Subcutaneous preadipocyte (primary cell): ENCODE data around the gene RNF115. TPM values are rescaled to one million over a fixed set of nuclear protein-coding genes. Genes with fewer than 3 reads are reported as not detected.

Experiments used
- small RNA-seq: library from RNA; depleted of rRNA; stranded (forward); fragments of <200 nt; gene quantifications from one replicate; pipeline ENCODE3, GENCODE V24; 2012
- total RNA-seq: library from RNA; depleted of rRNA; stranded (reverse); fragments of >200 nt; gene quantifications from 2 replicates; pipeline ENCODE4 v1.2.3, GENCODE V29; 2012

The RNF115 gene
- 13.6 and 19.7 TPM in 2 replicates for total RNA-seq

GRCh38 chr1:145823565-145824498 is at the start of gene RNF115, which contains the start of gene POLR3C:
Gene RNF115 (minus strand): TSS chr1:145824095. CDS start chr1:145823873, 222 bp downstream.
Gene POLR3C (plus strand): TSS chr1:145824200. CDS start chr1:145825777, 1,577 bp downstream.

DNA sequence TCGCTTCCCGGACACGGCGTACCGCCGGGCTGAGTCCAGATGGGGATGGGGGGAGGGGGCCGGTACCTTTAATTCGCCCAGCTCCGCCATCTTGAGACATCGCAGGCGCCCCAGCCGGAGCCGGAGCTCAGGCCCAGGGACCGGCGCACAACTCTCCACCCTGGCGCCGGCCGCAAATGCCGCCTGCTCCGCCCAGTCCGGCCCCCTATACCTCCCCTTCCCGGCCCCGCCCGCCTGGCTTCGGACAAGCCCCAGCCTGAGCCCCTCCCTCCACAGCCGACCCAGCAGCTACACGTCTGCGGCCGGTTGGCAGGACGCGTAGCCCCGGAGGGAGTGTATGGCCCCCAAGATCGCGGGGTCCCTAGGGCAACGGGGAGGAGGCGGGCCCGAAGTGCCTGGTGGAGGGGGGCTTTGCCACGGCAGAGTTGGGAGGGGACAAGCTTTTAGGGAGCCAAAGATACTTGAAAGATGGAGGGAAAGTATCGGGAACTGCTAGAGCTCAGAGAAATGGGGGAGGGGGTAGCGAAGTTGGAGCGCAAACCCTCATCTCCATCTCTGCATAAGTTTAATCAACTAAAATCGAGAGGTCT is 35.1 kb upstream of the RNF115 start, which contains the start of gene PIAS3:
PIAS3 (minus strand) TSS at position 181 of the 590 bp plus-strand sequence; CDS start at position 90, 91 bp downstream.

DNA sequence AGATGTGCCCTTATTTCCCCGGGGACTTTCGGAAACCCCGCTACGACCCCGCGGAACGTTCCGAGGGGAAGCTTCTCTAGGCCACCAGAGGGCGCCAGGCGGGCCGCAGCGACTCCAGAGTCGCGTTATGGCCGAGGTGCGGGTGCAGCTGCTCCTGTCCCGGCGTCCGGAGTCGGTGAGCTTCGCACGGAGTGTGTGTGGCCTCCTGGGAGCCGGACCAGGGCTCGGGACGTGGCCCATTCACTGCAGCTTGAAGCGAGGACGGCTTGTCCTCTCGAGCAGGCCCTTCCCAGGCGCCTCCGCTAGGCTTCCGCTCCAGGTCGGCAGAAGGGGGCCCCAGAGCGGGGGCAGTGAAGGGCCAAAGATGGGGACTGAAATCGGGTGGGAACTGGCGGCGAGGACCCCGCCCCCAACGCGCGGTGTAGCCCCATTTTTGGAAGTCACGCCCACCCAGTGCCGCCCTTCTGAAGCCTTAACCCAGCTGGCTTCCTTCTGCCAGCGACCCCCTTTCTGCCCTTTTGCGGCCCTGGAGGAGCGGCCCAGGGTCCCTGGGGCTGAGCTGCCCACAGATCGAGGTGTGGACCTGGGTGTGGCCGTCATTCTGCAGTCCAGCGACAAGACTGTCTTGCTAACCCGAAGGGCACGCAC is 21.7 kb upstream of the RNF115 start, which contains the start of gene NUDT17:
NUDT17 (plus strand) TSS at position 117 of the 648 bp plus-strand sequence; CDS start at position 128, 11 bp downstream.

GRCh38 chr1:145719230-145720079 is 104.4 kb downstream of the RNF115 start, which contains the start of gene CD160:
Gene CD160 (plus strand): TSS chr1:145719499. CDS start chr1:145728328, 8,829 bp downstream.

DNA sequence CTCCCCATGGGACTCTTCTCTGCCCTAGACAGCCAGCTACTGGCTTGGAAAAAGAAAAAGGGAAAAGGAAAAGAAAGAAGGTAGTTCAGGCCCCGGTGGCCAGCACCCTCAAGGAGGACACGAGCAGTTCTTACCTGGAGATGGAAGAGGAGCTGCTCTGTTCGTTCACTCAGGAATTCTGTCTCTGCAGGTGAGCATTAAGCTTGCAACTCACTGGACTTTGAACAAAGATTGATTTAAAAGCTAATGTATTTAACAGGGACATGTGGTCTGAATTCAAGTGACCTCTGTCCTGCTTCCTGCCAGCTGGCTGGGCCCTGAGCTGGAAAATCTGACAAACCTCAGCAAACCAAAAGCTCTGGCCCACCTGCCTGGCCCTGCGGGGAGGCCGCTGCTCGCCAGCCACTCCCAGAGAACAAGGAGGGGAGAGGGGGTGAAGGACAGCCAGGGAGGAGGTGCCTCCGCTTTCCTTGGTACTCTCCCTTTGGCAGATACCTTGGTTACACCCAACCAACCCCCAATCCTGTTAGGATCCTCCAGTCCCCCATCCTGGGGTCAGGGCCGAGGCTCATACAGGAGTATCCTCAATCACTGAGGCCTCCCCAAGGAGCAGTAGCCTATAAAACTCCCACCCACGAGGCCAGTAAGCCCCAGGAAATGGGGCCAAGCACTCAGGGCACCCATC is 116.6 kb downstream of the RNF115 start, which contains the start of gene PDZK1:
PDZK1 (minus strand) TSS at position 186 of the 685 bp plus-strand sequence. CDS start 19,347 bp downstream, outside the sequence.

Small RNA genes within 50 kb of the gene (small RNA-seq; reads per million reads assigned to genes)
- gene MIR6736, result not detected

Other genes with a start within 250 kb of the RNF115 start
- gene GPR89A, start 216.1 kb downstream of the RNF115 start, total RNA-seq, result 28.7 and 45.2 TPM in 2 replicates
- 0.39 TPM in 1 of 2 replicates, not detected in the other for gene PDZK1, start 116.7 kb downstream of the RNF115 start, total RNA-seq
- not detected in 2 replicates for gene CD160, start 104.6 kb downstream of the RNF115 start, total RNA-seq
- 47.9 and 51.8 TPM in 2 replicates for gene POLR3C, start 105 bp upstream of the RNF115 start, total RNA-seq
- 1.1 and 1.2 TPM in 2 replicates for gene NUDT17, start 21.5 kb upstream of the RNF115 start, total RNA-seq
- 19.8 and 21.3 TPM in 2 replicates for gene PIAS3, start 35.0 kb upstream of the RNF115 start, total RNA-seq
- 2.9 and 5.3 TPM in 2 replicates for gene ANKRD35, start 61.8 kb upstream of the RNF115 start, total RNA-seq
- 34.9 and 96.2 TPM in 2 replicates for gene ITGA10, start 86.0 kb upstream of the RNF115 start, total RNA-seq
- 18.4 and 24.3 TPM in 2 replicates for gene PEX11B, start 94.6 kb upstream of the RNF115 start, total RNA-seq
- 59.4 and 71.3 TPM in 2 replicates for gene RBM8A, start 103.4 kb upstream of the RNF115 start, total RNA-seq
- gene LIX1L, start 133.9 kb upstream of the RNF115 start, total RNA-seq, result 29.4 and 36.6 TPM in 2 replicates
- gene ANKRD34A, start 140.5 kb upstream of the RNF115 start, total RNA-seq, result 1.1 and 2.0 TPM in 2 replicates
- gene POLR3GL, start 140.6 kb upstream of the RNF115 start, total RNA-seq, result 10.0 and 12.1 TPM in 2 replicates
- gene TXNIP, start 172.5 kb upstream of the RNF115 start, total RNA-seq, result 78.2 and 237 TPM in 2 replicates
- not detected in 2 replicates for gene HJV, start 197.6 kb upstream of the RNF115 start, total RNA-seq